Upper lobe of left lung (tissue), 6 donors: ENCODE measurements around the gene TMEM250. TPM values are rescaled to one million over a fixed set of nuclear protein-coding genes. Genes with fewer than 3 reads are reported as not detected.

ENCODE experiments used
- ATAC-seq, 2 donors: fragments of 200-7000 bp; cut with Tn5 transposase; one replicate each; pipeline ENCODE4 v1.9.1; 2022; ENCODE audit warnings: mild to moderate bottlenecking in 2 of 2, moderate library complexity in 2 of 2; ENCODE audit not compliant: low FRiP score in 2 of 2
- DNase-seq, 2 donors: peaks; one replicate each; pipeline ENCODE4 v3.0.0-alpha.2; 2019 to 2020
- H3K27ac ChIP-seq, 4 donors: fragments of 200-600 bp; sonication (generic); one replicate each; pipeline ENCODE4 v1.5.1; 2016 to 2019
- H3K27me3 ChIP-seq, 4 donors: fragments of 200-600 bp; sonication (generic); one replicate each; pipeline ENCODE4 v1.5.1; 2017 to 2019
- H3K36me3 ChIP-seq, 4 donors: fragments of 200-600 bp; sonication (generic); one replicate each; pipeline ENCODE4 v1.5.1; 2016 to 2019
- H3K4me1 ChIP-seq, 4 donors: fragments of 200-600 bp; sonication (generic); one replicate each; pipeline ENCODE4 v1.5.1; 2018 to 2019
- H3K4me3 ChIP-seq, 4 donors: fragments of 200-600 bp; sonication (generic); one replicate each; pipeline ENCODE4 v1.5.1; 2017 to 2019; ENCODE audit warnings: mild to moderate bottlenecking in 2 of 4, moderate library complexity in 1 of 4
- H3K9me3 ChIP-seq, 4 donors: fragments of 200-600 bp; sonication (generic); one replicate each; pipeline ENCODE4 v1.5.1; 2018 to 2019
- EP300 ChIP-seq, 4 donors: sonication (generic); formaldehyde crosslinking; IDR thresholded peaks; one replicate each; pipeline ENCODE4 v1.5.1; 2017; ENCODE audit warnings: antibody characterized with exemption in 4 of 4, control low read depth in 2 of 4
- POLR2A ChIP-seq, 4 donors: fragments of 450-650 bp; IDR thresholded peaks; one replicate each; pipeline ENCODE4 v1.5.1; 2016 to 2017; ENCODE audit warnings: antibody characterized with exemption in 4 of 4, mild to moderate bottlenecking in 2 of 4
- POLR2AphosphoS5 ChIP-seq, 2 donors: sonication (generic); formaldehyde crosslinking; IDR thresholded peaks; one replicate each; pipeline ENCODE4 v1.5.1; 2017; ENCODE audit warnings: antibody characterized with exemption in 2 of 2
- WGBS, 2 donors: methylation state at CpG; one replicate each; pipeline ENCODE4 v1.1.5; 2017 to 2018; 5-methylcytosine and 5-hydroxymethylcytosine counted together
- total RNA-seq, 6 donors: library from RNA; depleted of rRNA in 4 of 6; stranded (reverse); fragments of >200 nt in 4 of 6; gene quantifications; one replicate each; pipeline versions ENCODE4 v1.1.0 to v1.2.1, GENCODE V29; 2016 to 2021
- TF ChIP-seq, protein P1 (sequence below), 6 experiments: fragments of 450-650 bp in 4 of 6; fragments of 200-600 bp in 2 of 6; sonication (generic) in 2 of 6; IDR thresholded peaks; one replicate each; pipeline ENCODE4 v1.5.1; 2016 to 2019; ENCODE audit warnings: antibody characterized with exemption in 6 of 6
- donor health status: DM: no; HTN: no; CAD: no; lungs with moderate emphysema.
- donor health status: DM: no; HTN: yes; CAD: no; lungs with severe emphysema.

TMEM250 gene
- total RNA-seq, 6 donors from 2014 or later = 37.6 to 49.6 (median 38.4) TPM

DNA sequence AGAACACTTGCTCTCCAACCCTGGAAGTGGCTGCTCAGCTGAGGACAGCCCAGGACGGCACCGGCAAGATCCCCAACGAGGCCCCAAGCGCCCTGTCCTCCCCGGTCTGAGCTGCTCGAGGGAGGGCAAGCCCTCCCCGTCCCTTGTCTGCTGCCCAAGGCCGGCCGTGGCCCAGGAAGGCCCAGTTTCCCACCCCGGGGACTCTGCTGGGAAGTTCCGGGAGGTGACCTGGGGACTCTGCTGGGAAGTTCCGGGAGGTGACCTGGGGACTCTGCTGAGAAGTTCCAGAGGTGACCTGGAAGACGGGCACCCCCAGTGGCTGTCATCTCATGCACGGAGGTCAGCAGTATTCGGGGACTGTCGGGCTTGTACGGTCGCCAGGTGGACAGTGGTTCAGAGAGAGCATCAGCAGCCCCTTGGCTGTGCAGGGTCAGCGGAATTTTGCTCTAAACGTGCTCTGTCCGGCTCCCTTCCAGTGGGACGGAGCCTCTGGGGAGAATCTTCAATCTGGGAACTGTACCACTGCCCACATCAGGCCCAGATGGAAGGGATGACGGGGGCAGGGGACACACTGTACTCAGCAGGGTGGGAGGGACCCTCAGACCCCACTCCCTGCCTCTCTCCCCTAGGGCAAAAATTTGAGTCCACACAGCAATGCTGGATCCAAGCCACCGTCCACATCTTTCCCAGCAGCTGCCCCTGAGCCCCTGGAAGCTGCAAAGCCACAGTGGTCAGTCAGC is 30.8 kb downstream of the TMEM250 start:
- no peak overlapping the region for H3K4me3 ChIP-seq
- TF ChIP-seq POLR2AphosphoS5 (IDR thresholded peaks at IDR 0.05) (no peak), POLR2A (IDR thresholded peaks at IDR 0.05) (no peak), EP300 (IDR thresholded peaks at IDR 0.05) (no peak)
- TF ChIP-seq, protein P1, sequence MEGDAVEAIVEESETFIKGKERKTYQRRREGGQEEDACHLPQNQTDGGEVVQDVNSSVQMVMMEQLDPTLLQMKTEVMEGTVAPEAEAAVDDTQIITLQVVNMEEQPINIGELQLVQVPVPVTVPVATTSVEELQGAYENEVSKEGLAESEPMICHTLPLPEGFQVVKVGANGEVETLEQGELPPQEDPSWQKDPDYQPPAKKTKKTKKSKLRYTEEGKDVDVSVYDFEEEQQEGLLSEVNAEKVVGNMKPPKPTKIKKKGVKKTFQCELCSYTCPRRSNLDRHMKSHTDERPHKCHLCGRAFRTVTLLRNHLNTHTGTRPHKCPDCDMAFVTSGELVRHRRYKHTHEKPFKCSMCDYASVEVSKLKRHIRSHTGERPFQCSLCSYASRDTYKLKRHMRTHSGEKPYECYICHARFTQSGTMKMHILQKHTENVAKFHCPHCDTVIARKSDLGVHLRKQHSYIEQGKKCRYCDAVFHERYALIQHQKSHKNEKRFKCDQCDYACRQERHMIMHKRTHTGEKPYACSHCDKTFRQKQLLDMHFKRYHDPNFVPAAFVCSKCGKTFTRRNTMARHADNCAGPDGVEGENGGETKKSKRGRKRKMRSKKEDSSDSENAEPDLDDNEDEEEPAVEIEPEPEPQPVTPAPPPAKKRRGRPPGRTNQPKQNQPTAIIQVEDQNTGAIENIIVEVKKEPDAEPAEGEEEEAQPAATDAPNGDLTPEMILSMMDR (IDR thresholded peaks at IDR 0.05) = no peak
- H3K9me3 ChIP-seq = no peaks in the 10 kb centered on the region
- peaks cover 0 to 9% (median under 1%) of the 10 kb centered on the region in 4 donors for H3K36me3 ChIP-seq
- H3K4me1 ChIP-seq = peaks cover 66 to 88% (median 73%) of the 10 kb centered on the region in 4 donors
- DNase-seq (peak in 1 of 2 donors; percentile 50), ATAC-seq (no peak)
- 85 to 91% methylated on average over 8 to 23 of the region's 24 CpGs for WGBS, 2 donors
- no peaks in the 10 kb centered on the region for H3K27me3 ChIP-seq
- H3K27ac ChIP-seq = peak overlapping the region in 1 of 4 donors; percentile 40

DNA sequence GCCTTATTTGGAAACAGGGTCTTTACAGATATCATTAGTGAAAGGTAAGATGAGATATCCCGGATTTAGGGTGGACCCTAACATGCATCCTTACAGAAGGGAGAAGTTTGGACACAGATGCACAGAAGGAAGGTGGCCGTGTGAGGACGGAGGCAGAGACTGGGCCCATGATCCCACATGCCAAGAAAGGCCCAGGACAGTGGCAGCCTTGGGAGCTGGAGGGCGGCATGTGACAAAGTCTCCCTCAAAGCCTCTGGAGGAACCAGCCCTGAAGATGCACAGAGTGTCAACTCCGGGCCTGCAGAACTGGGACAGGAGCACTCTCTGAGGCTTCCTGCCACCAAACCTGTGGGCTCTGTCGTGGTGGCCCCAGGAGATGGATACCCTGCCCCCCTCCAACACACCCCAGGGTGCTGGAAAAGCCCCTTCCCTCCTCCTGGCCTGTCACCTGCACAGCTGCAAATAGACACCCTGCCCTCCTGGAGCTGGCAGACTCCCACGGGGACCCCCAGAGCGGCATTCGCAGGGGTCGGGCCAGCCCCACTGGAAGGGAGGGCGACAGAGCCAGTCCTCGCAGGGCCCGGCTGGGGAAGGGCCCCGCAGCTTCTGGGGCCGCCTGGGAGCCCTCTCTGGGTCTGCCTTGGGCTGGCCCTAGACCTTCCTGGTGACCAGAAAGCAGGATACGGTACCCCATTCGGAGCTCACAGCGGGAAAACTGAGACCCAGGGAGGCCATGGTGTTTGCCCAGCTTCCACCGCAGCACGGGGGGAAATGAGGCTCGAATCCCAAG is 31.5 kb downstream of the TMEM250 start:
- TF ChIP-seq, protein P1 (IDR thresholded peaks at IDR 0.05) = no peak
- no peak for TF ChIP-seq POLR2AphosphoS5 (IDR thresholded peaks at IDR 0.05)
- TF ChIP-seq POLR2A (IDR thresholded peaks at IDR 0.05) = no peak
- TF ChIP-seq EP300 (IDR thresholded peaks at IDR 0.05) = no peak
- no peaks in the 10 kb centered on the region for H3K27me3 ChIP-seq
- no peak for ATAC-seq
- 87% methylated on average over 4 to 16 of the region's 21 CpGs for WGBS, 2 donors
- H3K9me3 ChIP-seq = no peaks in the 10 kb centered on the region
- H3K4me3 ChIP-seq = no peak overlapping the region
- peak overlapping the region in 2 of 4 donors; percentile 78 to 83 for H3K27ac ChIP-seq
- H3K36me3 ChIP-seq = peaks cover 0 to 5% (median 1%) of the 10 kb centered on the region in 4 donors
- DNase-seq = peak in 1 of 2 donors; percentile 57
- peaks cover 60 to 88% (median 69%) of the 10 kb centered on the region in 4 donors for H3K4me1 ChIP-seq

DNA sequence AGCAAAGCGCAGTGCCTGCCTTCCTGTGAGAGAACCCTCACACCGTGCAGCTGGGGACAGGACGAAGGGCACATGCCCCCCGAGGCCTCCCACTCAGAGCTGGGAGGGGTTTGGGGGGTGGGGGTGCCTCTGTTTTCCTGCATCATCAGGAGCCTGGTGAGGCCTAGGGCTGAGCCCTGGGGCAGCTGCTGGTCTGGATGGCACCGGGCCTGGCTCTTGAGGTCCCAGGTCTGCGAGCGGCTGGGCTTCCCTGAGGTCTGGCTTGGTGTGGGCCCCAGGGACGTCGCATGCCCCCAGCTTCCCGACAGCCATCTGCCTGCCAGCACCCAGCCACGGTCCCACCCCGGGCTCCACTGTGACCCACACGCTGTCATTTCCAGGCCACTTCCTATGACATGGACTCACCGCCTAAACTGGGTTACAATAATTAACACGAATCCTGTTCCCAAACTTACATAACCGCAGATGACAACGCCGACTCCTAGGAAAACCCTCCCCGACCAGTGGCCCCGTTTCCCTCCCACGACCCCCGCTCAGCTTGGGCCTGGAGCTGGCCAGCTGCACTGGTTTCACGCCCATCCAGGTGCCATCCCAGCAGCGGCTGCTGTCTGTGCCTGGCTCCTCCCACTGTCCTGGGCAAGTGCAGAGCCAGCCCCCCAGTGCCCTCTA is 32.3 kb downstream of the TMEM250 start:
- Histone ChIP-seq H3K4me3 (no peak overlapping the region), H3K27ac (peak overlapping the region in 3 of 4 donors; percentile 21 to 83 (median 78)), H3K27me3 (no peaks in the 10 kb centered on the region), H3K36me3 (peaks cover 0 to 5% (median 0%) of the 10 kb centered on the region in 4 donors), H3K4me1 (peaks cover 62 to 88% (median 71%) of the 10 kb centered on the region in 4 donors), H3K9me3 (no peaks in the 10 kb centered on the region)
- DNase-seq = peak; percentile 23 to 70
- TF ChIP-seq POLR2AphosphoS5 (IDR thresholded peaks at IDR 0.05) (no peak), EP300 (IDR thresholded peaks at IDR 0.05) (no peak), POLR2A (IDR thresholded peaks at IDR 0.05) (no peak)
- TF ChIP-seq, protein P1 (IDR thresholded peaks at IDR 0.05) = no peak
- ATAC-seq = no peak
- WGBS, 2 donors = 63 to 65% methylated on average over 13 to 20 of the region's 24 CpGs

DNA sequence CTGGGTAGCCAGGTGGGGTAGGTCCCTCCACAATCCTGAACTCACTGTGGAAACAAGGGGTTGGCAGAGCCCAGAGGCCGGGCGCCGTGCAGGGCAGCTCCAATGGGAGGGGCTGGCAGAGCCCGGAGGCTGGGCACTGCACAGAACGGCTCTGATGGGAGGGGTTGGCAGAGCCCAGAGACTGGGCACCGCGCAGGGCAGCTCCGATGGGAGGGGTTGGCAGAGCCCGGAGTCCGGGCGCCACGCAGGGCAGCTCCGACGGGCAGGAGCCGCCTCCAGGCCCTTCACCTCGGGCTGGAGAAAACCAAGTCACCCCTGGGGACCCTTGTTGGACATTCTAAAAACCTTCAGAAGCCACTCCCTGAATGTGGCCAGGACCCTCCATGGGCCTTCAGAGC is 32.9 kb downstream of the TMEM250 start:
- H3K36me3 ChIP-seq = peaks cover 0 to 5% (median 0%) of the 10 kb centered on the region in 4 donors
- H3K27ac ChIP-seq = peak overlapping the region in 3 of 4 donors; percentile 21 to 83 (median 78)
- DNase-seq = peak; percentile 86 to 89
- no peaks in the 10 kb centered on the region for H3K9me3 ChIP-seq
- H3K27me3 ChIP-seq = no peaks in the 10 kb centered on the region
- peaks cover 62 to 88% (median 71%) of the 10 kb centered on the region in 4 donors for H3K4me1 ChIP-seq
- H3K4me3 ChIP-seq = no peak overlapping the region
- no peak for TF ChIP-seq POLR2AphosphoS5 (IDR thresholded peaks at IDR 0.05)
- TF ChIP-seq EP300 (IDR thresholded peaks at IDR 0.05) = no peak
- no peak for TF ChIP-seq POLR2A (IDR thresholded peaks at IDR 0.05)
- TF ChIP-seq, protein P1 (IDR thresholded peaks at IDR 0.05) = no peak
- WGBS, 2 donors = 34 to 50% methylated on average over 5 to 12 of the region's 16 CpGs
- ATAC-seq = peak; percentile 55 to 87
